Activated T-cell treated with anti-CD3 and anti-CD28 coated beads, Interleukin-2, amount 50 U/mL, for 1 hour (primary cell): ENCODE measurements around the gene GKAP1.
"Not testable (repeated sequence)": the region's sequence is repeated elsewhere in the genome, so short reads cannot be mapped to it uniquely, and the experiment has no call there.

ENCODE experiments used
- DNase-seq: peaks from one replicate; pipeline ENCODE4 v3.0.0-alpha.2; 2020

GKAP1 gene

GRCh38 chr9:83817356-83818278 is at the start of gene GKAP1:
Gene GKAP1 (minus strand): TSS chr9:83817769. CDS start chr9:83806517, 11,252 bp downstream.
- peak; percentile 88 for DNase-seq

- not testable (repeated sequence) for DNase-seq
These were observed 32.3 kb upstream of the GKAP1 start for GRCh38 chr9:83849895-83850294.

- DNase-seq = not testable (repeated sequence)
These were observed 19.6 kb upstream of the GKAP1 start for GRCh38 chr9:83837070-83837643.

DNA sequence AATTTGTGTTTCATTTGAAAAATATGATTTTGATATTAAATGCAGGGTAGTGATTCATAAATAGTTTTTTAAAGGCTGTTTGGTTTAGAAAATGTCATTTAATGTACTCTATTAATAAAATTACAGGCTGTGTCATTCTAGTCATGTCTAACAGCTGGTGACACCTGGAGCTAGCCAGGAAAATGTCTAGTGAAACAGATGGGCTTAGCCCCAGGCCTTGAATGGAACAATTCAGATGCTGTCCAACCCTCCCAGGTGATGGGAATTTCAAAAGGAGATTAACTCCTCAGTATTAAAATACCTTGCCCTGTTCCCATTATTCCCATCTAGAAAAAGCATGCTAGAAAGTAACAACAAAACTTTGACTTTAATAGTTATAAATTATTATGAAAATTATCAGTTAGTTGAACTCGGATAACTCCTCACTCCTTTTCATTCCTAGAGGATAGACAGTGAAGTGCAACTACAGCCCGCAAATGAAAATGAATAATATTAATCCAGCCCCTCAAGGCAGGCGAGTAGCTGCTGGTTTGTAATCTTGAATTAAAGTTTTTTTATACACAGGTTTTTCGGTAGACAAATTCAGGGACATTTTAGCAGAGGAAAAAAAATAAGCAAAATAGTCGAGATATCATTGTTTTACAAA is 13.0 kb upstream of the GKAP1 start:
- not testable (repeated sequence) for DNase-seq

DNA sequence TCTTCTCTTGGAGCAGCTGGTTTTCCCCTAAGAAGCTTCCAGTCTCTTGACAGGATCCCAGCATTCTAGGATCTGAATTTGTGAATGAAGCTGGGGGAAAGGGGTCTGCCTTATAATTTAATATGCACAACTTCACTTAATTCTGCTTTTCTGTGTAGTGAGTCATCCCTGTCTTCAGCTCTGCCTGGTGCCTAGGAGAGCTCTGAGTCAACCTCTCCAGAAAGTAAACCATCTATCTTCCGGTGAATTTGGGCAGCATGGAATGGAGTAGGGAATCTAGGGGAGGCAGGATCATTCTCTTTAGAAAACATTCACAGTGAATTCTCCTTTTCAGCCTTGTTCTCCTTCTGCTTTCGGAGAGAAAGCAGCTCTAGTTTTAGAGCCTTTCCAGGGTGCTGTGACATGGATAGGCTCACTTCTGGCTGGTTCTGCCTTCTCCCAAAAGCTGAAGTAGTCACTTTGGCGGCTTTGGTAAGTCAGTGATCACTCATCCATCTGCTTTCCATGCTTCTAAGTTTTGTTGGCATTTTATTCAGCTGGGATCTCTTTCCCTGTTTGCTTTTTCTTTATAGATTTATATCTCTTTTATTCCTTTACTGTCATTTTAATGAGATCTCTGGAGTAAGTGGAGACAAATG is 7.5 kb upstream of the GKAP1 start:
- DNase-seq = not testable (repeated sequence)

DNA sequence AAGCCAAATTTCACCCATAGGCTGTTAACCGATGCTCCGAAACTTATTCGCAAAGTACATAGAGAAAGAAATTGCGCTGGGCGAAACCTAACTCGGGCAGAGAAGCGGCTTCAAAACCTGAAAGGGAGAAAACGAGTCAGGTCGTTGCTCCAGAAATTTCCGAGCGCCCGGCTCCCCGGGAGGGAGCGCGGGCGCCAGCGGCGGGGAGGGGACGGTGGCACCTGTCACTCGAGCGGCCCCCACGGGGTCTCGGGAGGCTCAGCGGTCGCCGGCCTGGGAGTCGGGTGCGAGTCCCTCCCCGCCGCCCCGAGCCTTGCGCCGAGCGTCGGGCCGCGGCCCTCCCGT is 586 bp downstream of the GKAP1 start:
- DNase-seq = not testable (repeated sequence)

GRCh38 chr9:83815120-83815519 is 2.4 kb downstream of the GKAP1 start:
- DNase-seq = not testable (repeated sequence)

GRCh38 chr9:83809213-83809612 is 8.4 kb downstream of the GKAP1 start:
- DNase-seq = not testable (repeated sequence)

DNA sequence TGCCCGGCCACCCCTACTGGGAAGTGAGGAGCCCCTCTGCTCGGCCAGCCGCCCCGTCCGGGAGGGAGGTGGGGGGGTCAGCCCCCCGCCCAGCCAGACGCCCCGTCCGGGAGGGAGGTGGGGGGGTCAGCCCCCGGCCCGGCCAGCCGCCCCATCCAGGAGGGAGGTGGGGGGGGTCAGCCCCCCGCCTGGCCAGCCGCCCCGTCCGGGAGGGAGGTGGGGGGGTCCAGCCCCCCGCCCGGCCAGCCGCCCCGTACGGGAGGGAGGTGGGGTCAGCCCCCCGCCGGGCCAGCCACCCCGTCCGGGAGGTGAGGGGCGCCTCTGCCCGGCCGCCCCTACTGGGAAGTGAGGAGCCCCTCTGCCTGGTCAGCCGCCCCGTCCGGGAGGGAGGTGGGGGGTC is 13.1 kb downstream of the GKAP1 start:
- not testable (repeated sequence) for DNase-seq

DNA sequence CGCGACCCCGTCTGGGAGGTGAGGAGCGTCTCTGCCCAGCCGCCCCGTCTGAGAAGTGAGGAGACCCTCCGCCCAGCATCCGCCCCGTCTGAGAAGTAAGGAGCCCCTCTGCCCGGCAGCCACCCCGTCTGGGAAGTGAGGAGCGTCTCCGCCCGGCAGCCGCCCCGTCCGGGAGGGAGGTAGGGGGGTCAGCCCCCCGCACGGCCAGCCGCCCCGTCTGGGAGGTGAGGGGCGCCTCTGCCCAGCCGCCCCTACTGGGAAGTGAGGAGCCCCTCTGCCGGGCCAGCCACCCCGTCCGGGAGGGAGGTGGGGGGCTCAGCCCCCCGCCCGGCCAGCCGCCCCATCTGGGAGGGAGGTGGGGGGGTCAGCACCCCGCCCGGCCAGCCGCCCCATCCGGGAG is 13.6 kb downstream of the GKAP1 start:
- DNase-seq = not testable (repeated sequence)

DNA sequence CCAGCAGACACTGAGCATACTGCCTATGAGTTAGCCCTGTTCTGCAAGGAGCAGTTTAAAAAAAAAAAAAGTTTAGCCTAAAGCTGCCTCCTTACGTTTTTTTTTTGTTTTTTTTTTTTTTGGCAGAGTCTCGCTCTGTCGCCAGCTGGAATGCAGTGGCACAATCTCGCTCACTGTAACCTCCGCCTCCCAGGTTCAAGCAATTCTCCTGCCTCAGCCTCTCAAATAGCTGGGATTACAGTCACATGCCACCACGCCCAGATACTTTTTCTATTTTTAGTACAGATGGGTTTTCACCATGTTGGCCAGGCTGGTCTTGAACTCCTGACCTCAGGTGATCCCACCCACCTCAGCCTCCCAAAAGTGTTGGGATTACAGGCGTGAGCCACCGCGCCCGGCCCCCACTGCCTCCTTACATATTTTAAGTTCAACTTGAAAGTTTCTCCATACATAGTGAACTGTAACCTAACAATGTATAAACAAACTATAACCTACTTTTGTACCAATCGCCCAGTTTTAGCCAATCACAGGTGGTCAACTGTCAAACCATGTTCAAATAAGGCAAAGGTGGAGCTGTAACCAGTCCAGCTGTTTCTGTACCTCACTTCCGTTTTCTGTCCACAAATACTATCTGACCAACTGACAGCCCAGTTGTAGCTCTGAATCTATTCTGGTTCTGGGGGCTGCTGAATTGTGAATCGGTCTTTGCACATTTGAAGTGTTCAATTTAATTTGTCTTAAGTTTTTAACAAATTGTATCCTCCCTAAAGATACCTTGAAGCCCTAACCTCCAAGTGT is 17.1 kb downstream of the GKAP1 start:
- DNase-seq = no peak

DNA sequence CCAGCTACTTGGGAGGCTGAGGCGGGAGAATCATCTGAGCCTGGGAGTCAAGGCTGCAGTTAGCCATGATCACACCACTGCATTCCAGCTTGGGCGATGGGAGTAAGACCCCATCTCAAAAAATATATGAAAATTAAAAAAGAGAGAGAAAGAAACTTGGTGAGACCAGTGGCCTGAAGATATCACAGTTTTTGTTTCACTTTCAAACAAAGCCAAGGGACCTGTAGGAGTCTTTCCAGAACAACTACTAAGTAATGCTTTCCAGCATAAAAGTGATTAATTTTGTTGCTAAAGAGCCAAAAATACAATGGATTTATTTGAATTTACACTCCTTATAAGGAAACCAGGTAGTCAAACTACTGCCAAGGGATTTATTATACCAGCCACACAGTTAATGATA is 23.5 kb downstream of the GKAP1 start:
- no peak for DNase-seq

GRCh38 chr9:83792746-83793145 is 24.8 kb downstream of the GKAP1 start:
- no peak for DNase-seq

DNA sequence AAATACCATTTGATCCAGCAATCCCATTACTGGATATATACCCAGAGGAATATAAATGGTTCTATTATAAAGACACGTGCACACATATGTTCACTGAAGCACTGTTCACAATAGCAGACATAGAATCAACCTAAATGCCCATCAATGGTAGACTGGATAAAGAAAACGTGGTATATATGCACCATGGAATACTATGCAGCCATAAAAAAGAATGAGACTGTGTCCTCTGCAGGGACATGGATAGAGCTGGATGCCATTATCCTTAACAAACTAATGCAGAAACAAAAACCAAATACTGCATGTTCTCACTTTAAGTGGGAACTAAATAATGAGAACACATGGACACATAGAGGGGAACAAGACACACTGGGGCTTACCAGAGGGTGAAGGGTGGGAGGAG is 39.4 kb downstream of the GKAP1 start:
- DNase-seq = no peak

GRCh38 chr9:83775932-83776331 is 41.6 kb downstream of the GKAP1 start:
- no peak for DNase-seq

DNA sequence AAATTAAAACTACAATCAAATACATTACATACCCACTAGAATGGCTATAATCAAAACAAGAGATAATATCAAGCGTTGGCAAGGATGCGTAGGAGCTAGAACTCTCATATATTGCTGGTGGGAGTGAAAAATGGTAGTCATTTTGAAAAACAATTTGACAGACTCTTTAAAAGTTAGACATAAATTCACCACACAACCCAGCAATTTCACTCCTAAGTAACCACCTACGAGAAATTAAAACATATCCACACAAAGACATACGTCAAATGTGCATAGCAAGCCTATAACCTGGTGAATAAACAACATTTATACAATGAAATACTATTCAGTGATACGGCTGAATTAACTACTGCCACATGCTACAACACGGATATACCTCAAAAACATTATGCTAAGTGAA is 44.7 kb downstream of the GKAP1 start:
- no peak for DNase-seq

DNA sequence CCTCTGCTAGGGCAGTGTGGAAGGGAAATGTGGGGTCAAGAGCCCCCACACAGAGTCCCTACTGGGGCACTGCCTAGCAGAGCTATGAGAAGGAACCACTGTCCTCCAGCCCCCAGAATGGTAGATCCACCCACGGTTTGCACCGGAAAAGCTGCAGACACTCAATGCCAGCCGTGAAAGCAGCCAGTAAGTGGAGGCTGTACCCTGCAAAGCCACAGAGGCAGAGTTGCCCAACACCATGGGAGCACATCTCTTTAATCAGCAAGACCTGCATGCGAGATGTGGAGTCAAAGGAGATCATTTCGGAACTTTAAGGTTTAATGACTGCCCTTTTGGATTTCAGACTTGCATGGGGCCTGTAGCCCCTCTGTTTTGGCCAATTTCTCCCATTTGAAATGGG is 52.2 kb downstream of the GKAP1 start:
- no peak for DNase-seq

DNA sequence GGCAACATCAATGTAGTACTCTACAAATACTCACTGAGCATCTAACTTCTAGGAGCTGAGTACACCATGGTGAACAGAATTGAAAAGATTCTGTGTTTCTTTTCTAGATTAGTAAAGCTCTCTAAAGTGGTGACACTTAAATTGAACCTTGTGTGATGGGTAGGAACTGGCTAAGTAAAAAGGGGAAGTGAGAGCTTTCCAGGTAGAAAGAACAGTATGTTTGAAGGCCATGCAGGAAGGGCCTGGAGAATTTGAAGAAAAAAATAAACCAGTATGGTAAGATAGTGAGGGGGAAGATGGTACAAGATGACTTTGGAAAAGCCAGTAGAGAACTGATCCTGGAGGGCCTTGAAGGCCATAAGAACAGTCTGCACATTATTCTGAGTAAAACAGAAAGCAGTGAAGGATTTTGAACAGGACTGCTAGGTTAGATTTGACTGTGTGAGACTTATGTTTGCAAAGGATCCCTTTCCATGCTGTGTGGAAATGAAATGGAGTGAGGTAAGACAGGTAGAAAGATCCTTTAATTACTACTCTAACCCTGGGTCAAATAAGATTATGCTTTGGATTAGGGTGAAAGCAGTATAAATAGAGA is 63.1 kb downstream of the GKAP1 start:
- DNase-seq = no peak

GRCh38 chr9:83749706-83750105 is 67.9 kb downstream of the GKAP1 start:
- no peak for DNase-seq

DNA sequence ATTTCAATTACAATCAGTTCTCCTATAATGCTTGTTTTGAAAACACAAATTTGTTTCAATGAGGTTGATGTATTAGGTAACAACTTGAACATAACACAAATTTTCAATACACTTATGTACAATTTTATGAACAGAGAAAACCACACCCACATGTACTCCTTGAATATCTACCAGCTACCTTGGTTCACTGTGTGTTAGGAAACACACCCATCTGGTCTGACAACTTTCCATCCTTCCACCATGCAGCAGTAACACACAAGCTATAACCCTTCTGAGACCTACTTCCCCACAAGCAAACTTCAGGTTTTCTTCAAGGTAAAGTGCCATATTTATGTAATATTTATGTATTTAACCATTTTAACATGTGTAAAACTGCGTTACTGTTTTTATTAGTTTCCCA is 73.4 kb downstream of the GKAP1 start:
- no peak for DNase-seq

DNA sequence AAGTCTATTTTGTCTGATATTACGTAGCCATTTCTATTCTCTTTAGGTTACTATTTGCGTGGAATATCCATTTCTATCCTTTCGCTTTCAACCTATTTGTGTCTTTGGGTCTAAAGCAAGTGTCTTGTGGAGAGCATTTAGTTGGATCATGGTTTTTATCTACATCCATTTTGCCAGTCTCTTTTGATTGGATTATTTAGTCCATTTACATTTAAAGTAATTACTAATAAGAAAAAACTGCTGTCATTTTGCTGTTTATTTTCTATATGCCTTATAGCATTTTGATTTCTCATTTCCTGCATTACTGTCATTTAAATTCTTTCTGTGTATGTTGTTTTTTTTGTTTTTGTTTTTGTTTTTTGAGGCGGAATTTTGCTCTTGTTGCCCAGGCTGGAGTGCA is 83.8 kb downstream of the GKAP1 start:
- DNase-seq = no peak
